A375 (cell line): ENCODE measurements around the gene PTRHD1. TPM values are rescaled to one million over a fixed set of nuclear protein-coding genes. Genes with fewer than 3 reads are reported as not detected.

Experiments used
- total RNA-seq: library from RNA; depleted of rRNA; stranded (reverse); fragments of >200 nt; shearing (Covaris generic); gene quantifications from 2 replicates; pipeline ENCODE4 v1.2.3, GENCODE V29; 2014; rRNA removed

PTRHD1 gene, protein sequence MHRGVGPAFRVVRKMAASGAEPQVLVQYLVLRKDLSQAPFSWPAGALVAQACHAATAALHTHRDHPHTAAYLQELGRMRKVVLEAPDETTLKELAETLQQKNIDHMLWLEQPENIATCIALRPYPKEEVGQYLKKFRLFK
- 52.3 and 56.4 TPM in 2 replicates for total RNA-seq

GRCh38 chr2:24792874-24793760 is at the start of gene PTRHD1, which contains the start of gene CENPO:
PTRHD1 (minus strand) TSS chr2:24793391; CDS start chr2:24793377, 14 bp downstream.
CENPO (plus strand) TSS chr2:24793425; CDS start chr2:24793920, 495 bp downstream.

Other genes with a start within 250 kb of the PTRHD1 start
- 33.2 and 35.5 TPM in 2 replicates for gene CENPO, start within 50 bp of the PTRHD1 start, total RNA-seq
- 41.5 and 43.6 TPM in 2 replicates for gene ADCY3, start 126.8 kb upstream of the PTRHD1 start, total RNA-seq
- gene DNAJC27, start 178.6 kb upstream of the PTRHD1 start, total RNA-seq, result 1.9 and 2.3 TPM in 2 replicates
- 0.45 and 0.66 TPM in 2 replicates for gene EFR3B, start 248.7 kb upstream of the PTRHD1 start, total RNA-seq